Activated CD4-positive, CD25-positive, alpha-beta regulatory T cell treated with anti-CD3 and anti-CD28 coated beads, Interleukin-2, amount 50 U/mL, for 16 hours (primary cell): ENCODE data around the gene CDCP1.
"Not testable (repeated sequence)": the region's sequence is repeated elsewhere in the genome, so short reads cannot be mapped to it uniquely, and the experiment has no call there.

Source experiments
- DNase-seq: peaks from one replicate; pipeline ENCODE4 v3.0.0-alpha.2; 2020; ENCODE audit warnings: low read depth, low spot score

The CDCP1 gene

DNA sequence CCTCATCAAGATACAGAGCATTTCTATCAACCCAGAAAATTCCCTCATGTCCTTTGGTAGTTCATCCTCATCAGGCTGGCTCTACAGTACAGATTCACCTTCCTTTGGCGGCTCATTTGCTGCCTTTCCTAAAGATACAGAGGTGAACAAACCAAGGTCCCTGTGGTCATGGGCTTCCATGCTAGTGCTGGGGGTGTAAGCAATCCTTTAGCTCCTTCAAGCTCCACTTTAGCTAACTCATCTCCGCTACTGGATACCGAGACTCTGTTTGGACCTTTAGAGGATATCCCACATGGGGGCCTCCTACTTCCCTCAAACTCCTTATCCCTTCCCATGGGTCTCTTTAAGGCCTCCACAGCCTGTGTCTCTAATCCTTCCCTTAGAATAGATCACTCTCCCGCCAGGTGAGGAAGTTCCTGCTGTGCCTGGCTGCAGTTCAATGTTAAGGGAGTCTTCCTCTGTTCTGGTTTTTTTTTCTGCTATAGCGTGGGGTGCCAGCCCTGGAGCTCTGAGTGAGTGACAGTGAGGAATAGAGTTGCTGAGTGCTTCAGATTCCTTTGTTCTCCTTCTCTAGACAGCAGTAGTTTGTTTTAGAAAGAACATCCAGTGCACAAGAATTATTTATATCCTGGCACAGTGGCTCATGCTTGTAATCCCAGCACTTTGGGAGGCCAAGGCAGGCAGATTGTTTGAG is 89.4 kb downstream of the CDCP1 start:
- DNase-seq: no peak

DNA sequence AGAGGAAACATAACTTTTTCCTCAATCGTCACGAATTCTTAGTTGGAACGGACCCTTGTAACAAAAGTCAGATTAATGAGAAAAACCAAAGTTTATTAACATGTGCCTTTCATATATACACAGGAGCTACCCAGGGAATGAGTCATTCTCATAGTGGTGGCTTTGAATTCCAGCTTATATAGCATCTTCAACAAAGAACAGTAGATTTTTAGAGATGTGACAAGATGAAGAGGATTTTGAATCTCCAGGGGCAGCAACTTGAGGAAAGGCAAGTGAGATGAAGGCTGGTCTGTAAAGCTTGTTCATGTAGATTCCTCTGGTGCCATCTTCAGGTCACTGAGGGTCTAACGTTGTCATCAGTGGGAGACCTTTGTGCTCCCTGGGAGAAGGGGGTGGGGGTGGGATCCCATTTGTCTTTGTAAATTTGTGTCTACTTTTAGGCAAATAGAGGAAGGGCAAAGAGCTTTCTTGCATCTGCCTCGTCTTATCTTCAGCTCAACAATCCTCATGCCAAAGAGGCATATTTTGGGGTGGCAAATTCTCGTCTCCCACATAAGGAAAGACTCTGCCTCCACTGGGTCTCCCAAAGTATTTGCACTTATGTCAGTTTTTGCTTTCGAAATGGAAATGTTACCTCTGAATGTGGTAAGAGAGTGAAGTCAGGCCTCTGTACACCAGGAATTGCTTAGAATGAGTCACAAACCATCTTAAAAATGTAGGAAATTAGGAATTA is 90.6 kb downstream of the CDCP1 start:
- DNase-seq: no peak

DNA sequence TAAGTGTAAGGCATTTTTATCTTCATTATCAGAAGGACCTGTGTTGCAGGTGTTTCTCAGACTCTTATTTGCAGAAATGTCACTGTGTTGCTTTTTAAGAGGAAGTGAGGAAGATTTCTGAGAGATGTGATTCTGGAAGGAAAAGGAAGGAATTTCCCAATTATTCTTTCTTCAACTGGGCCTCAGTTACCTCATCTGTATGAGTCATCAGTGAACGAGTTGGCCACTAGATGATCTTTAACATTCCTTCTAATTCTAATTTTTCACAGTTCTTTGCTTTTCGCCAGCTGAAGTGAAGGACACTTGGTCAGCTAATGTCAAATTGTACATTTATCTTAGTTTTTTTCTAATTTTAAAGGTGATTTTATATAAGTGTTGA is 91.2 kb downstream of the CDCP1 start:
- DNase-seq: no peak

DNA sequence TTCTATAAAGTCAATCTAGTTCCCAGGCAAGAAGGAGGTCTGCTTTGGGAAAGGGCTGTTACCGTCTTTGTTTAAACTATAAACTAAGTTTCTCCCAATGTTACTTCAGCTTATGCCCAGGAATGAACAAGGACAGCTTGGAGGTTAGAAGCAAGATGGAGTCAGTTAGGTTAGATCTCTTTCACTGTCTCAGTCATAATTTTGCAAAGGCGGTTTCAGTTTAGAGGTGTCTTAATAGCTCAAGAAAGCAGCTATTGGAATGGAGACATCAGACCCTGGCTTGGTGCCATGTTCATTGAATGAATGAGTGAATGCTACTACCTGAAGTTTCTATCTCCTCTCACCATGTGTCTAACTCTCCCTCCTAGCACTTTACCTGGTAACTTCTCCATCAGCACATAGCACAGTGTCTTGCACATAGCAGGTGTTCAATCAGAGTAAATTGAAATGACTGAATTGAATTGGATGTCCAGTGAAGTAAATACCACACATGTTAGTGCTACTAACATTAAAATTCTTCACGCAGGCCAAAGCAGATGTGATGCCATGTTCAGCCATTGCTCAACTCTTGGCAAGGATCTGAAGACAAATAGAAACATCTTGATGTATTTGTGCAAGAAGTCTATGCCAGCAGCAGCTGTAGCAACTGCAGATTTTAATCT is 91.9 kb downstream of the CDCP1 start:
- no peak for DNase-seq

DNA sequence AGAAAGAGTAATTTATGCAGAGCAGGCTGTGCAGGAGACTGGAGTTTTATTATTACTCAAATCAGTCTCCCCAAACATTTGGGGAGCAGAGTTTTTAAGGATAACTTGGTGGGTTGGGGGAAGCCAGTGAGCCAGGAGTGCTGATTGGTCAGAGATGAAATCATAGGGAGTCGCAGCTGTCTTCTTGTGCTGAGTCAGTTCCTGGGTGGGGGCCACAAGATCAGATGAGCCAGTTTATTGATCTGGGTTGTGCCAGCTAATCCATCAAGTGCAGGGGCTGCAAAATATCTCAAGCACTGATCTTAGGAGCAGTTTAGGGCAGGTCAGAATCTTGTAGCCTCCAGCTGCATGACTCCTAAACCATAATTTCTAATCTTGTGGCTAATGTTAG is 92.4 kb downstream of the CDCP1 start:
- not testable (repeated sequence) for DNase-seq

DNA sequence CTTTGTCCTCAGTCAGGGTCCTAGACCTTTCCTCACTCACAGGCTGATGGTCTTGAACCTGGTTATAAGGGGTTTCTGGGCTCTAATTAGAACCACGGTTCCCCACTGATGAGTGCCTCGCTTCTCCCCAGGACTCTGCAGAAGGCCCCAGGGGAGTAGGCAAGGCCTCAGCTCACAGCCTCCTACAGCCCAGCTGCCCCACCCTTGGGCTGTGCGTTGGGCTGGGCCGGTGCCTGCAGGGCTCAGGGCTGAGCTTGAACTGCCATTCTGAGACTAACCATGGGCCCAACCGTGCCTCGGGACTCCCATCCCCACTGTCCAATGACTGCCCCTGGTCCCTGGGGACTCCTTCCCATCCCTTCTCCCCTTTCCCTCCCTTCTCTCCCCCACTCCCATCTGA is 94.5 kb downstream of the CDCP1 start:
- DNase-seq: no peak

DNA sequence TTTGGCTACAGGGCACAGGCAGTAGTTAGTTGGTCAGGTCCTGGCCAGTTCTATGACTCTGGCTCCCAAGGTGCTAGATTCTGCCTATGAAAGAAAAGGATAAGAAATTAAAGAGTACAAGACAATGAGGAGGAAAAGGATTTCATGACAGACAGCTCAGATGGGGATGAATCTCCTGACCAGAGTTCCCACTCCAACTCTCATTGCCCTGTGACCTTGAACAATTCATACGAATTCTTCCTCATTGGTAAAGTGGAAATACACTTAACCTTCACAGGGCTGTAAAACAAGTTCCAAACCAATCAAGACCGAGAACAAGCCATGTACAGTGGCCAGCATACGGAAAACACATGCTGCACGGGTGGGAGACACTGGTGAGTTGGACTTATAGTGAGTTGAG is 96.4 kb downstream of the CDCP1 start:
- no peak for DNase-seq

DNA sequence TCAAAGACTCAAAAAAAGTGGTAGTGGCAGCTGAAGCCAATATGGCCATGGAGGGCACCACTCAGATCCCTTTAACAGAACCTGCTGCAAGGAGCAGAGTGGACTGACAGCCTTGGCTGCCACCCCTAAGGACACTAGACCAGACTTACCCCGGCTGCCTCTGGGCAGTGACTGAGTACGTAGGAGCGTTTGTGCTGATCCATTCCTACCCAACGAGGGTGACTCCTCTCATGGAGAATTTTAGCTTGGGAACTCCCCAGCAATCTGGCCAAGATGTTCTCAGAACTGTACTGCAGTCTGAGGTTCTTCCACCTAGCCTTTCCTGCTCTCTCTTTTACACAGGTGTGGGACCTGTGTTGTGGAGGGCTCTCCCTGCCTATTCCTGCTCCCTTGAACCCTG is 97.9 kb downstream of the CDCP1 start:
- no peak for DNase-seq

DNA sequence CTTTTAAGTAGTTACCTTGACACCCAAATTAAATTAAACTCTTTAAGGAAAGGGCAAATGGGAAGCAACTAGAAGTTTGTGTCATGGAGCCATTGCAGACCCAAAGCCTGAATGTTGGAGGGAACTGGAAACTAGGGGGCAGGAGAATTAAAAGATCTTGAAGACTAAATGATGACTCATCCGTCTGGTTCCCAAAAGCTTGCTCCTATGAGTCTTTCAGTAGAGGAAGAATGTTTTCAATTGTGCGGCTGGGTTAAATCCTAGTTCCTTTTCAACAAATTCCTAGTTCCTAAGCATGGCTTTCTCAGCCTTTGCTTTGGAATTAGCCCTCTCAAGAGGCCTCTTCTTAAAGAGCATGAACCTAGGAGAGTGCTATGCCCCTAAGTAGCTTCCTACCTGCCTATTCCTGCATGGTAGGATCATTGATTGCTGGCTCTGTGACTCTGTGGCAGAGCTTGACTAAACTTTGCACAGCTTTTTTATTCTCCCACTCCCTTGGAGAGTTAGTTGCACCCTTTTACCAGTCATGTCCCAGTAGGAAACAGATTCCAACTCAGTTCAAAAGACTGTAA is 102.4 kb downstream of the CDCP1 start:
- DNase-seq: no peak

DNA sequence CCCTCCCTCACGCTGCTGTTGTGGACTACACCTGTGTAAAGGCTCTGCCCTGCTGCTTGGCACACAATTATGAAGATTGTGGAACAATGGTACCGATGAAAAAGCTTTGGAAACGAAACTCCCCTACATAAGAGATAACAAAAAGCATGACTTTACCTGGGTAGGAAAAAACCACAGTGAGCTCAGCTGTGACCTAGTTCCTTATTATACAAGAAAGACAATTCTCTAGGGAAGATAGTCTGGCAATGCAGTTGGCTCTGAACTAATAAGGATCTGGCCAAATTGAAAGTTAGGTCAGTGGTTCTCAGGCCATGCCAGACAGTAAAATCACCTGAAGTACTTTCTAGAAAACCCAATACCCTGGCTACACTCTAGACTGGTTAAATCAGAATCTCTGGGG is 104.0 kb downstream of the CDCP1 start:
- no peak for DNase-seq

DNA sequence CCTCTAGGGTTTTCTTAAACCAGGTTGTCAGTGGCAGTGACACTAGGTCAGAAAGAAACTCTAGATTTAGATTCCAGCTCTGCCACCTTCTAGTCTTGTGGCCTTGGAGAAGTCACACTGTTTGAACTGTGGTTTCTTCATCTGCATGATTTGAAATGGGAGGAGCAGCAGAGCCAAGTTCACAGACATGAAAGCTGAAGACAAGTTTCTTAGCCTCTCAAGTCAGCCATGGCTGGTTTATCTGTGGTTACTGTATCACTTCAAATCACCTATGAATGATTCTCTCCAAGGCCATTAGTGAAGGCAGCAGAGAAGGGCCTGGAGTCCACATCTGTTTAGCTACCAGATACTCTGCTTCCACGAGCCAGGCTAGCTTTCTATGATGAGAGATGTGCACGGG is 104.5 kb downstream of the CDCP1 start:
- no peak for DNase-seq

DNA sequence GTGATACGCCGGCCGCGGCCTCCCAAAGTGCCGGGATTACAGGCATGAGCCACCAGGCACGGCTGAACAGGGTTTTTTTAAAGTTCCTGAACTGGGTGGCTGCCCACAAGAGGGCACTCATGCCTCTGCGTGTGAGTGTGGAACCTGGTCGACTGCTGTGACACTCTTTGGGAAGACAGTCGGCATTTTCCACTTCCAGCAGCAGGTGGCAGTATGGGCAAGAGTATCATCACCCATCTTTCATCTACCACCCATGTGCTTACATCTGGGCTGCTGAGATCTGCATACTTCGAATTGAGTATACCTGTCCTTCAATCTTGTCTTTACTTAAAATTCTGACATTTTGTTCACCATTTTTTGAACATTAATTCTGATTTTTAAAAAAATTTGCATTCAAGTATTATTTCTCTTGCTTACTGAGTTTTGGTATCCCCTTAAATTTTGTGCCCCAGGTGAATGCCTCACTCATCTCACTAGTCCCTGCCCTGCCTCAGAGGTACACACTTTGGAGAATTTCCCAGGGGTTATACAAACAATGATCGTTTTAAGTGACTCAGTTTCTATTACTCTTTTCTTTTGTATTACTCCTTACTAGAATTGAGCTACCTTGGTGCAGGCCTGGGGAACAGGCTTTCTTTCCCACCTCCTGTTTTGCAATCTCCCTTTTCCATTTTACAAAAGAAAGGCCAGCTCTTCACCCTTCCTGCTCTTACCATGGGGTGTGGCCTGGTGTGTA is 108.3 kb downstream of the CDCP1 start:
- DNase-seq: peak; percentile 84

DNA sequence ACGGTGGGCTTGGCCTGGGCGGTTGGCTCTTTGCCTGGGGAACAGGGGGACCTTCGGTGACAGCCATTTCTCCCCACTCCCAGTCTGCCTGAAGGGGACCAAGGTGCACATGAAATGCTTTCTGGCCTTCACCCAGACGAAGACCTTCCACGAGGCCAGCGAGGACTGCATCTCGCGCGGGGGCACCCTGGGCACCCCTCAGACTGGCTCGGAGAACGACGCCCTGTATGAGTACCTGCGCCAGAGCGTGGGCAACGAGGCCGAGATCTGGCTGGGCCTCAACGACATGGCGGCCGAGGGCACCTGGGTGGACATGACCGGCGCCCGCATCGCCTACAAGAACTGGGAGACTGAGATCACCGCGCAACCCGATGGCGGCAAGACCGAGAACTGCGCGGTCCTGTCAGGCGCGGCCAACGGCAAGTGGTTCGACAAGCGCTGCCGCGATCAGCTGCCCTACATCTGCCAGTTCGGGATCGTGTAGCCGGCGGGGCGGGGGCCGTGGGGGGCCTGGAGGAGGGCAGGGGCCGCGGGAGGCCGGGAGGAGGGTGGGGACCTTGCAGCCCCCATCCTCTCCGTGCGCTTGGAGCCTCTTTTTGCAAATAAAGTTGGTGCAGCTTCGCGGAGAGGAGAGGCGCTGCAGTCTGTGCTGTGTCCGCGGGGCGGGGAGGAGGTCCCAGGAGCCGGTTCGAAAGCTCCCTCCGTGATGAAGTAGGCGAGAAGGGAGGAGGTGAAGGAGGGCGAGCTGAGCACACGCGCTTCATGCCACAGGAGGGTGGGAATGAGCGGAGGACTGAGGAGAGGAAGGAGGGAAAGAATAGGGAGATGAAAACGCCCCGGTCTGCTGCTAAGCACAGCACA is 110.5 kb downstream of the CDCP1 start:
- no peak for DNase-seq

DNA sequence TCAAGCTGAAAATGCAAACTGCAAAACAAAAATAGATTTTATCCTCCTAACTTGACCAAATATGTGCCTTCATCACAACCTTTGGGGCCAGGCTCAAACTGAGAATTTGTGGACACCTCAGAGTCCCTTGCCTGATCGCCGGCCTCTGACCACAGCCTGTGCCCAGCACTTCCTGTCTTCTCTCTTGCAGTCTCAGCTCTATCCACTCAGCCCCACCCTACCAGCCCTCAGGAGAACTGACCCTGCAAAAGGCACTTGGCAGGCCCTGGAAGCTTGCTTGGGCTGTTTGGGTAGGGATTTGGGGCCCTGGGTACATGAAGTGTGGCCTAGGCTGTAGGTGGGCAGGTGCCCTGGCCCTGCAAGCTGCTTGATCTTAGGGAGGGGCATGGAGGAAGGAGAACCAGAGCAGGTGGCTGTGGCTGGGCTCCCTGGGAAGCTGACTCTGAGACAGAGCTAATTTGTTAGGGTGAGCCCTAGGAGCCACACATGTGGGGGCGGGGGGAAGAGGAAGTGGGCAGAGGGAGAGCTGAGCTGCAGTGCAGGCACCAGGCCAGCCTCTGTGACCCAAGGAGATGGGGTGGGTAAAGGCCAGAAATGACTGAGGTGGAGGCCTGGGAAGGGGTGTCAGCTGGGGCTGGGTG is 111.4 kb downstream of the CDCP1 start:
- DNase-seq: no peak

DNA sequence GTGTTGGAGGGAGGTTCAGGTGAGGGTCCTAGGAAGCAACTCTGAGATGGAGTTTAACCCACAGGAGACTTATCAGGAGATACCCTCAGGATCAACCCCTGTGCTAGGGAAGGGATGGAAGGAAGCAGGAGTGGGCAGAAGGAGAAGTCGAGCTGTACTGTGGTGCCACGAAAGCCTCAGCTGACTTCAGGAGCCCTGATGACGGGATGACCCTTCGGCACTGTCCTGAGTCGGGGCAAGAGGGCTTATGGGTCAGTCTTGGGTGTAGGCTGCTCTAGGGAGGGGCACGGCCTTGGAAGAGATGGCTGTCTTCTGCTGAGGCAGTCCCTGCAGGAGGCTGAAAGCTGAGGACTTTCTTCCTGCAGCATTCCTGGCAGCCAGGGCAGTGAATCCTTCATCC is 112.4 kb downstream of the CDCP1 start:
- DNase-seq: no peak
